Sigmoid colon (tissue), 4 donors: Measurements from ENCODE around the gene LRRC8B.
"Not testable (repeated sequence)": the region's sequence is repeated elsewhere in the genome, so short reads cannot be mapped to it uniquely, and the experiment has no call there.

Source experiments
- EP300 ChIP-seq, 4 donors: sonication (generic); formaldehyde crosslinking; IDR thresholded peaks; one replicate each; pipeline ENCODE4 v1.6.1; 2017; ENCODE audit warnings: antibody characterized with exemption in 4 of 4
- POLR2A ChIP-seq, 2 donors: fragments of 450-650 bp; IDR thresholded peaks; one replicate each; pipeline ENCODE4 v1.6.1; 2016; ENCODE audit warnings: antibody characterized with exemption in 2 of 2, mild to moderate bottlenecking in 2 of 2, moderate library complexity in 2 of 2
- TF ChIP-seq, protein P1 (sequence below), 4 experiments: fragments of 450-650 bp in 3 of 4; fragments of 200-600 bp in 1 of 4; IDR thresholded peaks; one replicate each; pipeline ENCODE4 v1.5.1; 2016 to 2019; ENCODE audit warnings: antibody characterized with exemption in 4 of 4, mild to moderate bottlenecking in 3 of 4, moderate library complexity in 2 of 4

DNA sequence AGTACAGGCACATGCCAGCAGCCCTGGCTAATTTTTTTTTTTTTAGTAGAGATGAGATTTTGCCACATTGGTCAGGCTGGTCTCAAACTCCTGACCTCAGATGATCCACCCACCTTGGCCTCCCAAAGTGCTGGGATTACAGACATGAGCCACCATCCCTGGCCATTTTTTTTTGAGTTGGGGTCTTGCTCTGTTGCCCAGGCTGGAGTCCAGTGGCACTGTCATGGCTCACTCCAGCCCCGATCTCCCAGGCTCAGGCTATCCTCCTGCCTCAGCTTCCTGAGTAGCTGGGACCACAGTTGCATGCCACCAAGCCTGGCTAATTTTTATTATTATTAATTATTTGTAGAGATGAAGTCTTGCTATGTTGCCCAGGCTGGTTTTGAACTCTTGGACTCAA lies 19.0 kb downstream of the LRRC8B start:
- TF ChIP-seq POLR2A, EP300 (IDR thresholded peaks at IDR 0.05): not testable (repeated sequence)
- TF ChIP-seq, protein P1, sequence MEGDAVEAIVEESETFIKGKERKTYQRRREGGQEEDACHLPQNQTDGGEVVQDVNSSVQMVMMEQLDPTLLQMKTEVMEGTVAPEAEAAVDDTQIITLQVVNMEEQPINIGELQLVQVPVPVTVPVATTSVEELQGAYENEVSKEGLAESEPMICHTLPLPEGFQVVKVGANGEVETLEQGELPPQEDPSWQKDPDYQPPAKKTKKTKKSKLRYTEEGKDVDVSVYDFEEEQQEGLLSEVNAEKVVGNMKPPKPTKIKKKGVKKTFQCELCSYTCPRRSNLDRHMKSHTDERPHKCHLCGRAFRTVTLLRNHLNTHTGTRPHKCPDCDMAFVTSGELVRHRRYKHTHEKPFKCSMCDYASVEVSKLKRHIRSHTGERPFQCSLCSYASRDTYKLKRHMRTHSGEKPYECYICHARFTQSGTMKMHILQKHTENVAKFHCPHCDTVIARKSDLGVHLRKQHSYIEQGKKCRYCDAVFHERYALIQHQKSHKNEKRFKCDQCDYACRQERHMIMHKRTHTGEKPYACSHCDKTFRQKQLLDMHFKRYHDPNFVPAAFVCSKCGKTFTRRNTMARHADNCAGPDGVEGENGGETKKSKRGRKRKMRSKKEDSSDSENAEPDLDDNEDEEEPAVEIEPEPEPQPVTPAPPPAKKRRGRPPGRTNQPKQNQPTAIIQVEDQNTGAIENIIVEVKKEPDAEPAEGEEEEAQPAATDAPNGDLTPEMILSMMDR (IDR thresholded peaks at IDR 0.05), result not testable (repeated sequence)
